ENCODE measurements around the gene USP43. TPM values are rescaled to one million over a fixed set of nuclear protein-coding genes. Genes with fewer than 3 reads are reported as not detected.

Gene USP43
- total RNA-seq, 2 experiments from 2014 or later, result 0.08 to 0.17 TPM

DNA sequence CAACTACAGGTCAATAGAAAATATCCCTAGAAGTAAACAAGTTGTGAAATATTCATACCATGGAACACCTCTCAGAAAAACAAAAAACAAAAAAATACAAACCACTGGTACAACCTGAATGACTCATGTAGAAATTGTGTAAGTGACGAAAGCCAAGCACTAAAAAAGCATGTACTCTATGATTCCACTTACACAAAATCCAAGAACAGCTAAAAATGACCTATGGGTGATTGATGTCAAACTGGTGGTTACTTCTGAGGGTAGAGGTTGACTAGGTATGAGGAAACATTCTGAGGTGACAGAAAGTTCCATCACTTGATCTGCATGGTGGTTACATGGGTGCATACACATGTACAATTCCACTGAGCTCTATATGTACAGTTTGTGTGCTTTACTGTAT is 114.9 kb downstream of the USP43 start:
- CTCF ChIA-PET, result interaction anchor here (1.4 kb wide), 1 partner anchor 8 kb away, joined by 3 read pairs; no protein-coding TSS in a partner anchor
- Histone ChIP-seq H3K36me3 (ENCODE audit: insufficient read depth, low read length) (no peaks in the 10 kb centered on the region), H3K27me3 (ENCODE audit: control insufficient read depth in 1 of 2, insufficient read depth in 2 of 2, low read length in 2 of 2) (no peaks in the 10 kb centered on the region), H3K4me3 (ENCODE audit: low read length) (no peak overlapping the region), H3K9me3 (ENCODE audit: control insufficient read depth in 1 of 2, insufficient read depth in 1 of 2, low read length in 2 of 2) (no peaks in the 10 kb centered on the region), H3K27ac (ENCODE audit: low read depth in 1 of 2, low read length in 2 of 2) (no peak overlapping the region), H3K4me1 (ENCODE audit: insufficient read depth, low read length) (no peaks in the 10 kb centered on the region)
- POLR2A ChIA-PET, result no interaction called here
- Mint-ChIP-seq H3K27ac (no peak overlapping the region), H3K27me3 (peaks cover 28% of the 10 kb centered on the region), H3K9me3 (no peaks in the 10 kb centered on the region), H3K4me3 (no peak overlapping the region), H3K4me1 (ENCODE audit: low read depth) (no peaks in the 10 kb centered on the region), H3K36me3 (ENCODE audit: low read depth) (no peaks in the 10 kb centered on the region)
- TF ChIP-seq, protein P1, sequence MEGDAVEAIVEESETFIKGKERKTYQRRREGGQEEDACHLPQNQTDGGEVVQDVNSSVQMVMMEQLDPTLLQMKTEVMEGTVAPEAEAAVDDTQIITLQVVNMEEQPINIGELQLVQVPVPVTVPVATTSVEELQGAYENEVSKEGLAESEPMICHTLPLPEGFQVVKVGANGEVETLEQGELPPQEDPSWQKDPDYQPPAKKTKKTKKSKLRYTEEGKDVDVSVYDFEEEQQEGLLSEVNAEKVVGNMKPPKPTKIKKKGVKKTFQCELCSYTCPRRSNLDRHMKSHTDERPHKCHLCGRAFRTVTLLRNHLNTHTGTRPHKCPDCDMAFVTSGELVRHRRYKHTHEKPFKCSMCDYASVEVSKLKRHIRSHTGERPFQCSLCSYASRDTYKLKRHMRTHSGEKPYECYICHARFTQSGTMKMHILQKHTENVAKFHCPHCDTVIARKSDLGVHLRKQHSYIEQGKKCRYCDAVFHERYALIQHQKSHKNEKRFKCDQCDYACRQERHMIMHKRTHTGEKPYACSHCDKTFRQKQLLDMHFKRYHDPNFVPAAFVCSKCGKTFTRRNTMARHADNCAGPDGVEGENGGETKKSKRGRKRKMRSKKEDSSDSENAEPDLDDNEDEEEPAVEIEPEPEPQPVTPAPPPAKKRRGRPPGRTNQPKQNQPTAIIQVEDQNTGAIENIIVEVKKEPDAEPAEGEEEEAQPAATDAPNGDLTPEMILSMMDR (IDR thresholded peaks at IDR 0.05), result no peak
- no peak for ATAC-seq (ENCODE audit: poor library complexity)
- no peak for DNase-seq
- intact Hi-C loops (cut with DNase I, micrococcal nuclease), result no loop called here

DNA sequence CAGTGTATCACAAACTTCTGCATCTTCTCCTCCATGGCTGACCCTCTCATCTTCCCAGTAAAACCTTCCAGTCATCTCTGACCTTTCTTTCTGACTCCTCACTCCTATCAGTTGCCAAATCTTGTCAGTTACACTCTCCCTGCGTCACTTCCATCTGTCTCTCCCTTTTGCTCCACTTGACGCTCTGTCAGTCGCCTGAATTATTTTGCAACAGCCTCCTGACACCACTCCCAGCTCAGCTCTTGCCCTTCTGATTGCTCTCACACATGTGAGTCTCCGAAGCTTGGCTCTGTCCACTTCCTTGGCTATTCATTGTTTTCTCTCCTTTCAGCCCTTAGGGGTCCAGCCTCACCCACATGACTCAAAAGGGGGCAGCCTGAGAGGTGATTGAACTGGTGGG is 118.3 kb downstream of the USP43 start:
- H3K9me3 Mint-ChIP-seq, result no peaks in the 10 kb centered on the region
- ChIA-PET CTCF (no interaction called here), POLR2A (no interaction called here)
- Histone ChIP-seq H3K36me3 (ENCODE audit: insufficient read depth, low read length) (no peaks in the 10 kb centered on the region), H3K4me3 (ENCODE audit: low read length) (no peak overlapping the region), H3K4me1 (ENCODE audit: insufficient read depth, low read length) (no peaks in the 10 kb centered on the region), H3K9me3 (ENCODE audit: control insufficient read depth in 1 of 2, insufficient read depth in 1 of 2, low read length in 2 of 2) (no peaks in the 10 kb centered on the region), H3K27me3 (ENCODE audit: control insufficient read depth in 1 of 2, insufficient read depth in 2 of 2, low read length in 2 of 2) (peaks cover 0 to 2% of the 10 kb centered on the region in 2 experiments), H3K27ac (ENCODE audit: low read depth in 1 of 2, low read length in 2 of 2) (no peak overlapping the region)
- no peak overlapping the region for H3K27ac Mint-ChIP-seq
- no peaks in the 10 kb centered on the region for H3K36me3 Mint-ChIP-seq (ENCODE audit: low read depth)
- TF ChIP-seq, protein P1 (IDR thresholded peaks at IDR 0.05), result no peak
- ATAC-seq (ENCODE audit: poor library complexity) (no peak), DNase-seq (no peak)
- H3K4me3 Mint-ChIP-seq, result no peak overlapping the region
- H3K27me3 Mint-ChIP-seq, result peaks cover 44% of the 10 kb centered on the region
- intact Hi-C loops (cut with DNase I, micrococcal nuclease), result no loop called here
- H3K4me1 Mint-ChIP-seq (ENCODE audit: low read depth), result no peaks in the 10 kb centered on the region

DNA sequence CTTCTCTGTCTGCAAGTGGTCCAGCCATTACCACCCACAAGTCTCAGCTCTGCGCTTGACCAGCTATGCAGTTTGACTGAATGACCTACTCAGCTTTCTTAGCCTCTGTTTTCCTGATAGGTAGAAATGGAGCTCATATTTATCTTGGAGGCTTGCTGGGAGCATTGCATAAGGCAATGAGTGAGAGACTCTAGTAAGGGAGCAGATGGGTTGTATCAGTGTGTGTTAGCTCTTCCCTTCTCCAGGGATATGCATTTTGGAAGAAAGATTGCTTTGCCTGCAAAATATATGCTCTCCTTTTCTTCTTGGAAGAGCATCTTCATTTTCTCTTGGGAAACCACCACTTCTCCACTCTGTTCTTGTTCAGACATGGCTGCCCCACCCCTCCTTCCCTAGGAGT is 120.0 kb downstream of the USP43 start:
- DNase-seq (no peak), ATAC-seq (ENCODE audit: poor library complexity) (no peak)
- H3K27me3 Mint-ChIP-seq, result peaks cover 38% of the 10 kb centered on the region
- H3K4me3 Mint-ChIP-seq, result no peak overlapping the region
- no peak overlapping the region for H3K4me3 ChIP-seq (ENCODE audit: low read length)
- H3K9me3 Mint-ChIP-seq, result no peaks in the 10 kb centered on the region
- no peak overlapping the region for H3K27ac Mint-ChIP-seq
- TF ChIP-seq, protein P1 (IDR thresholded peaks at IDR 0.05), result no peak
- H3K4me1 Mint-ChIP-seq (ENCODE audit: low read depth), result no peaks in the 10 kb centered on the region
- H3K27ac ChIP-seq (ENCODE audit: low read depth in 1 of 2, low read length in 2 of 2), result no peak overlapping the region
- no peaks in the 10 kb centered on the region for H3K36me3 ChIP-seq (ENCODE audit: insufficient read depth, low read length)
- H3K36me3 Mint-ChIP-seq (ENCODE audit: low read depth), result no peaks in the 10 kb centered on the region
- intact Hi-C loops (cut with DNase I, micrococcal nuclease), result no loop called here
- ChIA-PET CTCF (no interaction called here), POLR2A (no interaction called here)
- no peaks in the 10 kb centered on the region for H3K4me1 ChIP-seq (ENCODE audit: insufficient read depth, low read length)
- no peaks in the 10 kb centered on the region for H3K9me3 ChIP-seq (ENCODE audit: control insufficient read depth in 1 of 2, insufficient read depth in 1 of 2, low read length in 2 of 2)
- H3K27me3 ChIP-seq (ENCODE audit: control insufficient read depth in 1 of 2, insufficient read depth in 2 of 2, low read length in 2 of 2), result peaks cover 0 to 7% of the 10 kb centered on the region in 2 experiments
